K562 (cell line): ENCODE data around the gene TP53BP1. TPM values are rescaled to one million over a fixed set of nuclear protein-coding genes. Genes with fewer than 3 reads are reported as not detected.

Source experiments
- CAMTA2 ChIP-seq: fragments of 250-450 bp; sonication (Bioruptor Pico); conservative IDR thresholded peaks from 2 replicates; pipeline ENCODE4 v1.5.1; 2022
- CTBP1 ChIP-seq: fragments of 450-650 bp; IDR thresholded peaks from 2 replicates; pipeline ENCODE4 v1.6.1; 2016; ENCODE audit warnings: borderline replicate concordance
- CTCF ChIP-seq, 3 experiments: IDR thresholded peaks in 2 of 3; conservative IDR thresholded peaks in 1 of 3; 2 replicates each; pipeline ENCODE4 v1.5.1; 2011 to 2012; ENCODE audit warnings: low read length in 3 of 3, mild to moderate bottlenecking in 3 of 3, control low read depth in 2 of 3, improper control_type of control experiment in 1 of 3, inconsistent platforms in 1 of 3, low read depth in 1 of 3, mixed read lengths in 1 of 3, moderate library complexity in 1 of 3; ENCODE audit not compliant: insufficient read depth in 2 of 3
- GABPA ChIP-seq: fragments of 200-800 bp; sonication (Bioruptor generic); conservative IDR thresholded peaks from 2 replicates; pipeline ENCODE4 v1.6.1; 2016; ENCODE audit warnings: low read depth, missing genetic modification characterization, missing compliant biosample characterization
- HDAC2 ChIP-seq: fragments of 450-650 bp; IDR thresholded peaks from 2 replicates; pipeline ENCODE4 v1.6.1; 2016; ENCODE audit warnings: mild to moderate bottlenecking
- KLF16 ChIP-seq: IDR thresholded peaks from 2 replicates; pipeline ENCODE4 v1.6.1; 2016; ENCODE audit warnings: antibody characterized with exemption
- NR2C2 ChIP-seq, 2 experiments: fragments of 200-800 bp in 1 of 2; sonication (Bioruptor generic) in 1 of 2; sonication (generic) in 1 of 2; formaldehyde crosslinking in 1 of 2; IDR thresholded peaks; 2 replicates each; pipeline versions ENCODE4 v1.6.1 to v1.8.0; 2016 to 2022; ENCODE audit warnings: mild to moderate bottlenecking in 1 of 2, missing compliant biosample characterization in 1 of 2, missing genetic modification characterization in 1 of 2, missing genetic modification reagents in 1 of 2
- PKNOX1 ChIP-seq: fragments of 450-650 bp; IDR thresholded peaks from 2 replicates; pipeline ENCODE4 v1.6.1; 2016
- SMARCC2 ChIP-seq: fragments of 450-650 bp; IDR thresholded peaks from 2 replicates; pipeline ENCODE4 v1.6.1; 2017; ENCODE audit warnings: antibody characterized with exemption, moderate library complexity, mild to moderate bottlenecking, low read depth
- SP1 ChIP-seq: sonication (generic); formaldehyde crosslinking; IDR thresholded peaks from 2 replicates; pipeline ENCODE4 v1.8.1; 2022; ENCODE audit warnings: mild to moderate bottlenecking, missing genetic modification reagents
- ZBTB1 ChIP-seq: sonication (generic); formaldehyde crosslinking; IDR thresholded peaks from 2 replicates; pipeline ENCODE4 v1.8.1; 2023; ENCODE audit warnings: missing genetic modification reagents, low read depth, mild to moderate bottlenecking, borderline replicate concordance
- ZBTB5 ChIP-seq: fragments of 450-650 bp; IDR thresholded peaks from 2 replicates; pipeline ENCODE4 v1.6.1; 2017; ENCODE audit warnings: antibody characterized with exemption
- ZKSCAN3 ChIP-seq: fragments of 250-450 bp; sonication (Bioruptor Pico); IDR thresholded peaks from 2 replicates; pipeline ENCODE4 v1.4.0; 2020
- ZNF518B ChIP-seq: fragments of 250-450 bp; sonication (Bioruptor Pico); IDR thresholded peaks from 2 replicates; pipeline ENCODE4 v1.5.0; 2021; ENCODE audit warnings: mild to moderate bottlenecking, moderate library complexity
- polyA plus RNA-seq, 8 experiments: library from polyadenylated mRNA; depleted of rRNA in 4 of 8; stranded (reverse) in 5 of 8; unstranded in 3 of 8; fragments of >200 nt; fragmentation: Nextera tagmentation in 2 of 8; fragmentation: Illumina TruSeq in 1 of 8; extraction: Ambion mirVana in 2 of 8; extraction: Trizol in 1 of 8; gene quantifications; 2 replicates each; pipeline versions ENCODE4 v1.2.1 to v1.2.3, GENCODE V29; 2011 to 2014; ENCODE audit warnings: inconsistent platforms in 1 of 8, missing spikeins in 1 of 8
- total RNA-seq, 7 experiments: library from RNA; depleted of rRNA in 6 of 7; stranded (reverse); fragments of >200 nt in 6 of 7; fragmentation: Illumina TruSeq in 2 of 7; extraction: Trizol in 2 of 7; gene quantifications; 2 replicates each; pipeline versions ENCODE4 v1.2.1 to v1.2.3, GENCODE V29; 2011 to 2021; ENCODE audit warnings: low replicate concordance in 1 of 7
- TF ChIP-seq, protein P1 (sequence below): sonication (generic); formaldehyde crosslinking; IDR thresholded peaks from 2 replicates; pipeline ENCODE4 v1.8.1; 2022; ENCODE audit warnings: missing genetic modification reagents
- TF ChIP-seq, protein P2 (sequence below): fragments of 450-650 bp; IDR thresholded peaks from 2 replicates; pipeline ENCODE4 v1.6.1; 2016; ENCODE audit warnings: borderline replicate concordance

The TP53BP1 gene
- total and polyA plus RNA-seq, 9 of the 15 experiments (the other 6 are each of a cell fraction or from before 2014, with no cell fraction given), result 5.7 to 63.3 (median 30.9) TPM

DNA sequence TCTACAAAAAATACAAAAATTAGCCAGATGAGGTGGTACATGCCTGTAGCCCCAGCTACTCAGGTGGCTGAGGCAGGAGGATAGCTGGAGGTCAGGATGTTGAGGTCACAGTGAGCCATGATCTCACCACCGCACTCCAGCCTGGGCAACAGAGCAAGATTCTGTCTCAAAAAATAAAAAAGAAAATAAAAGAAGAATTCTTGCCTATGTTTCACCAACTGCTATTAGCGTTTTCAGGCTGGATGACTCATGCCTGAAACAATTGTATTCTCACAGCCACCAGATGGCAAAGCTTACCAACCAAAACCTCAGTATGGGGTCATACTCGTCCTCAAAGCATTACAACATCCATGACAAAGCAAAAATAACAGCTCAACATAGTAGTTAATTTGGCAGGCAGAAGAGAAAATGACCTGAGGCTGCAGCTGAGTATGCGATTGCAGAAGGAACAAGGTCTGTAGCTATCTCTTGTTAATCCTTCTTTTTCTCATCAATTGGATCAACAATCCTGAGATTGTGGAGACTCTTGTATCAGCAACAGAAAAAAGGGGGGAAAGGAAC, 52.2 kb downstream of the TP53BP1 start (continued):
- TF ChIP-seq, protein P1, sequence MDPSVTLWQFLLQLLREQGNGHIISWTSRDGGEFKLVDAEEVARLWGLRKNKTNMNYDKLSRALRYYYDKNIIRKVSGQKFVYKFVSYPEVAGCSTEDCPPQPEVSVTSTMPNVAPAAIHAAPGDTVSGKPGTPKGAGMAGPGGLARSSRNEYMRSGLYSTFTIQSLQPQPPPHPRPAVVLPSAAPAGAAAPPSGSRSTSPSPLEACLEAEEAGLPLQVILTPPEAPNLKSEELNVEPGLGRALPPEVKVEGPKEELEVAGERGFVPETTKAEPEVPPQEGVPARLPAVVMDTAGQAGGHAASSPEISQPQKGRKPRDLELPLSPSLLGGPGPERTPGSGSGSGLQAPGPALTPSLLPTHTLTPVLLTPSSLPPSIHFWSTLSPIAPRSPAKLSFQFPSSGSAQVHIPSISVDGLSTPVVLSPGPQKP (CRISPR knock-in tag), result no peak
- TF ChIP-seq SP1 (CRISPR knock-in tag) (no peak), CTBP1 (peak; percentile 82; the same call in 1 of the 2 replicates), PKNOX1 (no peak), CTCF (IDR thresholded peaks at IDR 0.05 in 2 of 3, conservative IDR thresholded peaks at IDR 0.05 in 1 of 3; ENCODE audit: insufficient read depth in 2 of 3, low read depth in 1 of 3, low read length in 3 of 3) (peak; percentile 67 to 87 (median 72)), ZBTB1 (CRISPR knock-in tag) (no peak), HDAC2 (no peak), NR2C2 (CRISPR knock-in tag; IDR thresholded peaks at IDR 0.05) (no peak), NR2C2 (tag; IDR thresholded peaks at IDR 0.05) (peak; percentile 66), ZBTB5 (no peak), ZKSCAN3 (CRISPR knock-in tag) (no peak), GABPA (tag) (no peak), KLF16 (no peak), ZNF518B (CRISPR knock-in tag) (no peak), CAMTA2 (CRISPR knock-in tag) (no peak), SMARCC2 (no peak)
- TF ChIP-seq, protein P2, sequence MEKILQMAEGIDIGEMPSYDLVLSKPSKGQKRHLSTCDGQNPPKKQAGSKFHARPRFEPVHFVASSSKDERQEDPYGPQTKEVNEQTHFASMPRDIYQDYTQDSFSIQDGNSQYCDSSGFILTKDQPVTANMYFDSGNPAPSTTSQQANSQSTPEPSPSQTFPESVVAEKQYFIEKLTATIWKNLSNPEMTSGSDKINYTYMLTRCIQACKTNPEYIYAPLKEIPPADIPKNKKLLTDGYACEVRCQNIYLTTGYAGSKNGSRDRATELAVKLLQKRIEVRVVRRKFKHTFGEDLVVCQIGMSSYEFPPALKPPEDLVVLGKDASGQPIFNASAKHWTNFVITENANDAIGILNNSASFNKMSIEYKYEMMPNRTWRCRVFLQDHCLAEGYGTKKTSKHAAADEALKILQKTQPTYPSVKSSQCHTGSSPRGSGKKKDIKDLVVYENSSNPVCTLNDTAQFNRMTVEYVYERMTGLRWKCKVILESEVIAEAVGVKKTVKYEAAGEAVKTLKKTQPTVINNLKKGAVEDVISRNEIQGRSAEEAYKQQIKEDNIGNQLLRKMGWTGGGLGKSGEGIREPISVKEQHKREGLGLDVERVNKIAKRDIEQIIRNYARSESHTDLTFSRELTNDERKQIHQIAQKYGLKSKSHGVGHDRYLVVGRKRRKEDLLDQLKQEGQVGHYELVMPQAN, result no peak
